ENCODE results near the gene RAD1.

Gene RAD1

DNA sequence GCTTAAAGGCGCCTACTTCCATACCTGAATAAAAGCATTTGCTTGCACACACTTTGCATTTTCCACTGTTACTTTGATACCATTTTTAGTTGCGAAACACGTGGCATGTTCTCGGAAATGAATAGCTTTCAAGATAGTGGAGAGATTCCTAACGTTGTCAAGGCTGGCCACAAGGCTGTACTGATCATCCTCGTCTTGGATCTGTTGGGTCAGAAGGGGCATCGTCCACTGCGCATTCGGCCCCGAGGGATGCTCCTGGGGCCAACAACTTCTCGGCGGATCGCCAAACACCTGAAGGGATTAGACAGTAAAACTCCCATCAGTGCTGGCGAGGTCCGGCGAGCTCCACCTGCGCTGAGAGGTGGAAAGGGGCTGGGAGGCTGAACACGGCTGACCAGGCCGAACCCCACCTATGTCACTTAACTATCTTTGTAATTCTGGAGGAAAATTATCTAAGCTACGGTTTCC is 599 bp downstream of the RAD1 start:
- DNase-seq, result peak; percentile 12 to 24

DNA sequence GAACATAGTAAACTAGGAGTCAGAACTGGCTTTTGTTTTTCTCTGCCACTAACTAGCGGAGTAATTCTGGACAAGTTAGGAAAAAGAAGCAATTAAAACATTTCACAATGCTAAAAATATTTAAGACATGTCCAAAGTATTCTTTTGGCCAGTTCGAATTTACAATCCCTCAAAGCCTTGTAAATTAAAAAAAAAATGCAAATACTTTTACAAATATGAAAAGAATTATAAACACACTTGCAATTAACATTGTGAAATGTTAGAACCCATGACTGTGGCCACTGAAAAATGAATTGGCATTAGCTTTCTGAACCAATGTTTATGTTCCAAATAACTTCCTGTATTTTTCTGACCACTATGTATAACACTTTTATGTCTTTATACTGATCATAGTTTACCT is 2.2 kb downstream of the RAD1 start:
- DNase-seq, result no peak

DNA sequence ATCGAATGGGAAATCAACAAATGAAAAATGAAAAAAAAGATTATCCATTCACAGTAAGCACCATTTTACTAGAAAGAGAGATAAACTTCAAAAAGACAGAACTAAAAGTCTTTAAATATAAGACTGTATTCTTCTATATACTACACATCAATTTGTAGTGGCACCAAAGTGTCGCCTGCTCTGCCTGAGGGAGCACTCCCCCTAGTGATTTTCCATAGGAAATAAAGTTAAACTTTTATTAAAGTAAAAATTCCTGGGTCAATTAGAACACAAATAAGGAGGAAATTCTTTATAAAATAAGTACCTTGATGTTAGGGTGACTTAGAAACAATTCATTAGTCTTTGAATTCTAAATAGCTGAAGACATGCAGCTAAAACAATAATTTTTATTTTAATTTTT is 9.7 kb downstream of the RAD1 start:
- no peak for DNase-seq

DNA sequence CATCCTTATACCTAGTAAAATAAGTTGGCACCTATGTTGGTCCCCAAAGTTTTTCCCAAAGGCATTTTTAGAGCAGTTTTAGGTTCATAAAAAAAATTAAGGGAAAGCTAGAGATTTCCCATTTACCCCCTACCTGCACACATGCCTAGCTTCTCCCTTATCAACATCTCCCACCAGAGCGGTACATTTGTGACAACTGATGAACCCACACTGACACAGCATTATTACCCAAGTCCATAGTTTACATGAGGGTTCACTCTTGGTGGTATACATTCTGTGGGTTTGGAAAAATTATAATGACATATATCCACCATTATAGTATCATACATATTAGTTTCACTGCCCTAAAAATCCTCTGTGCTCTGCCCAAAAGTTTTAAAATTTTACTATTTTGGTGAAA is 12.0 kb downstream of the RAD1 start:
- DNase-seq, result no peak

DNA sequence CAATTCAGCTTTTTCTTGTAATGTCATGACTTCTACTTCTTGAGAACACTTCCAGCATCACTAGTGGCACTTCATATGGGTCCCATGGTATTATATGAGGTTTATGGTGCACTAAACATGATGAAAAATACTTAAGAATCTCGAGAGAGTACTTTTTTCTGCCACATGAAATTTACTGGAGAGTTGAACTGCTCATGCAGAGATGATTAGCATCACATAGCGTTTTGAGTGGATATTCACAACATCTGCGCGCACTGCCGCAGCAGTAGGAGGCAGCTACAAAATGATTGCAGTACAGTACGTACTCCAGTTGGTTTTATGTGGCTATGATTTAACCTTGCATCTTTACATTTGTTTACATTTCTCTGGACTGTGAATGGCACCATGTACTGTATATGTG is 14.7 kb downstream of the RAD1 start:
- no peak for DNase-seq

DNA sequence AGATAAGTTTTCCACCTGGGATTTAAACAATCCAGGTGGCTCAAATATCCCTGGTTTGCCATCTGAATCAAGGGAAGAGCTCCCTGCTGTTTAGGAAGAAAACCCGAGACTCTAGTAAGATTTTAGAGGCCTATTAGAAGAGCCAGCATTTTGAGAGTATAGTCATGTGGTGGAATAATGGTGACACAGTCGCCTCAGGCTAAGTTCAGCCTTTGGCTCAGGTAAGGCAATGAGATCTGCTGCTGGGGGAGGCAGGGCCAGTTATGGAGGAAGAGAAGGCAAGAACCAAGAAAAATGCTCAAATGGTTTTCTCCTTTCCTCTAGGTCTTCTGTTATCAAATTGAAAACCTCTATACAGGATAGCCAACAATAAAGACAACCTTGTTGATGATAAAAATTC is 16.2 kb downstream of the RAD1 start:
- no peak for DNase-seq

DNA sequence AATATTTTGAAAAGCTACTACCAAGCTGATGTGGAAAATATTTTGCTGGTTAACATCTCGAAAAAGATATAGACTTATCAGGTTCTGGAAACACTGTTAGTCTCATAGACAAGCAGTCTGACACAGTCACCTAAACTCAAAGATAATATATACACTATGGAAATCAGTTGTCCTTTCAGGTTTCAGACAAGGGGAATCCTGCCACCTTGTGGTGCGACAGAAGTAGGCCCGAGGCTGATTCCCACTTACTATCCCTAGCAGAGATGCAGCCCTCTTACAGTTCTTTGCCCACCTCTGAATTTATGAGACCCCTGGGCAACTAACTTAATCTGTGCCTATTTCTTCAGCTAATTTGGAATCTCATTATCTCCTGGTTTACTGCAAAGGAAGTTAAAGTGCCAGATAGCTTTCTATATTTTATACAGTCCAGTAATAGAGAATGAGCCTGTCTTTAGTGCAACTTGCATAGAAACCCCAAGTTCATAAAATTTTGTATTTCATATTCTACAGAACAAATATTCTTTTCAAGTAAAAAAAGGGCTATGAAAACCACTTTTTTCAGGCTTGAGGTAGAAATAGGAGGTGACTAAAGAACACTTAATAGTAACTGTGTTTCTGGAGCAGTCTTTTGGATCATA is 16.9 kb downstream of the RAD1 start:
- peak; percentile 53 to 61 for DNase-seq

DNA sequence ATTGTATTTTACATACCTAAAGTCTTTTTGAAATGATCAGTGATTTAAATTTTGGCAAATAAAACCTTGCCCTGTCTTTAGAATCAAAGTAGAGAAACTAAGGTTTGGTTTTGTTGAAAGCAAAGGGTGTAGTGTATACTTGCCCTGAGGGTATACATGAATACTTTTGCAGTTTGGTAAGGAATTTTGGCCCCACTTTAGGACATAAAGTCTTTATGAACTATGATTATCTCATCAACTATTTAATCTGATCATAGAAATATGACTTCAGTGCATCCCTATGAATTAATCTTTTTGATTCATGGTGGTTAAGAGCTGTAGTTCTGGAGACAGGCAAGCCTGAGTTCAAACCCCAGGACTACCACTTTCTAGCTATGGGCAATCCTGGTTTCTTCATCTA is 17.7 kb downstream of the RAD1 start:
- DNase-seq, result no peak

DNA sequence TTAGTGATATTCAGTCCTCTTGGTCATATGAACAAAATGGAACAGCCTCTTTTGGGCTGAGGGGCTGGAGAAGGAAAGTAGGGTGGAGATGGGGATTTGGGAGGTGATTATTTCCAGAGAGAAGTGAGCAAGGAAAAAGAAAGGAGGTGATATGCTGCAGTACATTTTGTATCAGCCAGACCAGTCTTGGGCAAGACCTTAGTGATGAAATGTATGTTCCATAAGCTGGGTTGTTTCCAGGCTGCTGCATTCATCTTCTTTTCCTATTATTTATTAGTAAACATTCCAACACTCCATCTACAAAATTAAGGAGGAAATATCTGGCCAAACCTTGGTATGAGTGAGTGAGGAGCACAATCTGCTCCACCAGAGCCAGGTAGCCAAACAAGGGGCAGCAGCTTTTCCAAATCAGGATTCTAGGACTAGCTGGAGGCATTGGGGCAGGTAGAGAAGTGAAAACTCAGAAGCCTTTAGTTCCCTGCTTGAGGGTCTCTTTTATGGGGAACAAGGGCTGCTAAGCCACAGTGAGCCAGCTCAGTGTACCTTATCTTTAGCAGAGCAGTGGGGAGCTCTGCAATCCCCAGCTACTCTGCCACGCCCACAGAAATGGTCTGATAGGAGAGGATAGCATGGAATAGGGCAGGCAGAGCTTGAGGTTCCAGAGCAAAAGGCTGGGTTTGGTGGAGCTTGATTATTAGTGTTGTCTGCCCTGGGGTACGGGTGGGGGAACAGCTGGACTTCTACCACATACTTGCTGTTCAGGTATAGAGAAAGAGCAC is 19.5 kb downstream of the RAD1 start:
- DNase-seq, result no peak

DNA sequence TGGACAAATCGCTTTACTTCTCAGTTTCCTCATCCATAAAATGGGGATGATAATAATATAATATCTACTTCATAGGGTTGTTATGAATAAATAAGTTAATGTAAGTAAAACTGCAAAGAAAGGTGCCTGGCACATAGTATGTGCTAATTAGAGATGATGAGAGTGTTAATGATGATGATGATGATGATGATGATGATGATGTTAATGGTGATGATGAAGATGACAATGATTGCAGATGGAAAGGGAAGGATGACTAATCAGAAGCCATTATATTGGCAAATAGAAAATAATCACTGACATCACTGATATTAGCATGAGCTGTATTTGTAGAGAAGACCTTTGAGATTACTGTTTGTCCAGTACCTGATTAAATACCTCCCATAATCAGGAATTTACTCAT is 20.6 kb downstream of the RAD1 start:
- no peak for DNase-seq

DNA sequence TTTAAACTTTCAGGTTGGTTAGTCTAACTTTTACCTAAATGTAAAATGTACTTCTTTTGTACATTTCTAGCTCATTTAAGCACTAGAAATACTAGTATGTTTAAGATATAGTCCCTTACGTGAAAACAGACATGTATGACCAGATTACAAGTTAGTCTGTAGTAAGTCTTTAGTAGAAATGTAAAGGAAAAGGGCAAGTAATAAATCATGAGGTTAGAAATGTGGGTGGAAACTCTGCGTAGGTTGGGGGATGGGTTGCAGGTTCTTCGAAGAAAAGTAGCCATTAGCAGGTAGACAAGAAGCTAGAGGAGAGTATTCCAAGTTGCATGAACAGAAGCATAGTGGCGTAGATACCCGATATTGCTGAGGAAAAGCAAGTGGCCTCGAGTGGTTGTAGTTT is 22.9 kb downstream of the RAD1 start:
- DNase-seq, result no peak

DNA sequence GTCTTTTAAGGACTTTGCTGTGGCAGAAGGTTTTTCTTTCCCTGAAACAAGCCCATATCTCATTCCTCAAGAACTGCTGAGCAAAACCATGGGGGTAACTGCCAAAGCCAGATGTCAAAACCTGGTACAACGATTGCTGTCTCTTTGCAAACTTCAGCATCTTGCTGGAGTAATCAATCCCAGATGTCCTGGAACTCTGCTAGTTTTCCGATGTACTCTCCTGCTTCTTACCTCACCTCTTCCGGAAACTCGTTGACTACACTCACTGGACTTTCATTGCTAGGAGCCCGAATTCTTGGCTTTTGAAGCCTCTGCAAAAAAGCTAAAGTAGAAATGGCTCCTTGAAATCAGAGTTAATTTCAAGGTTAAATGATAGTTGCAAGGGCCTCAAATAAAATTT is 23.3 kb downstream of the RAD1 start:
- no peak for DNase-seq

DNA sequence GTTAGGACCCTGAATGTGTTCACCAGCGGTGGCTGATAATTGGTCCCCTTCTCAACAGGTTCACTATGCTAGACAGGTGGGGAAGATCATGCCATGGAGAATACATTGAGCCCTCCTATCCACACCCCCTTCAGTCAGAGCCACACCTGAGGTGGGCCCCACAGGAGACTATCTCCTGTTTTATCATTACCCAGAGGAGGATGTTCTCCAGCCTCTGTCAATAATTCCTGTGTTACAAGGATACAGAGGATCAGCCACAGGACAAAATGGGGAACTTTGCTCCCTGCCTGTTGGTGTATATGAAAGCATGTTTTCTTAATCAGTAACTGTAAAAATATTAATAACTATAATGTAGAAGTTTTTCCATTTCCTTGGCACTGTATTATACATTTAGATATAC is 25.9 kb downstream of the RAD1 start:
- no peak for DNase-seq

DNA sequence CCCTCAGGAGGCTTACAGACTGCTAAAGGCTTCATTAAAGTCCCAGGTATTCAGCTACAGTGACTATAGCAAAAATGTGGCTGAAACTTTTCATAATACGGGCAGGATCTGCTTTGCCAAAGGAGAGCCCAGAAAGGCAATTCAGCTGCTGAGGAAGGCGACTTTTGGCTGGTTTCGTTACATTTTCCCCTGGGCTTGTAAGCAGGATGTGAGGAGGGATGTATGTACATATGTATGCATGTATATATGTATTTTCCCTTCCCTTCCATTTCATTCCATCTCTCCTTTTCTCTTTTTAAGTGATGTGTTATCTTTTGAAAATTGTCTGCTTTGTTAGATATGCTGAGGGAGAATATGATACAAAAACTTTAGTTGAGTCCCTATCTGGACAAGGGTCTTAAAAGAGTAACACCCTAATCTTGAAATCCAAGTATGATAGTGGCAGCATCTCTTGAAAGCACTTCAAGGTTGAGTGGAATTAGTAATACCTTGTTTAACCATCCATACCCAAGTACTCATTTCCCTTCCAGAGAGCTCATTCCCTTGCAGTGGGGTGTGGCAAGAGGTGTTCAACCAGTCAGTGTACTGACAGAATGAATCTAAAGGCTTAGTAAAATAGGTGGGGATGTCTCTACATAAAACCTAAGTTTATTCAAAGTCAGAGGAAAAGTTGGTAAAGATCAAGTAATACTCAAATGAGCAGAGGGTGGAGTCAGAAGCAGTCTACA is 28.7 kb downstream of the RAD1 start:
- no peak for DNase-seq

DNA sequence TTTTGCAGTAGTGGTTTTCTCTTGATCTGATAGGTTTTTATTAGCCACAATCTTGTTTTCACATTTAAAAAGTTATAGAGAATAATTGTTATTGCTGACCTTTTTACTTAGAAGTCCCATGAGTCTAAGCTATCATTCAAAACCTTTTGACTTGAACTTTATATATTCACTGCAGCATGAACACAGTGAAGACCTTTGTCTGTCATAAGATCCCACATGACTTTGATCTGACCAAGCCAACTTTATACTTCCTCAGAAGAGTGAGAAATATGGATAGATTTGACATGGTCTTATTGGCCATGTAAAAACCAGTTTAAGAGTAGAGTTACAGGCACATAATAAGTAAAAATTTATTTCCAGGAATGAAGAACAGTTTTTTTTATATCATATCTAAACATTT is 34.1 kb downstream of the RAD1 start:
- no peak for DNase-seq

DNA sequence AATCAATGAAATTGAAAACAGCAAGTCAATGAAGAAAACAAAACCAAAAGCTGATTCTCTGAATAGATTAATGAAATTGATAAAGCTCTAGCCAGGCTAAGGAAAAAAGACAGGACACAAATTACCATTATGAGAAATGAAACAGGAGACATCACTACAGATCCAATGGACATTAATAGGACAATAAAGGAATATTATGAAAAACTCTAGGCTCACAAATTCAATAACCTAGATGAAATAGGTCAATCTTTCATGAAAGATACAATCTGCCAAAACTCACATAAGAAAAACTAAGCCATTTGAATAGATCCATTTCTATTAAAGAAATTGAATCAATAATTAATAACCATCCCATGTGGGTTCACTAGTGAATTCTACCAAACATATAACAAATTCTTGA is 39.0 kb downstream of the RAD1 start:
- DNase-seq, result no peak

DNA sequence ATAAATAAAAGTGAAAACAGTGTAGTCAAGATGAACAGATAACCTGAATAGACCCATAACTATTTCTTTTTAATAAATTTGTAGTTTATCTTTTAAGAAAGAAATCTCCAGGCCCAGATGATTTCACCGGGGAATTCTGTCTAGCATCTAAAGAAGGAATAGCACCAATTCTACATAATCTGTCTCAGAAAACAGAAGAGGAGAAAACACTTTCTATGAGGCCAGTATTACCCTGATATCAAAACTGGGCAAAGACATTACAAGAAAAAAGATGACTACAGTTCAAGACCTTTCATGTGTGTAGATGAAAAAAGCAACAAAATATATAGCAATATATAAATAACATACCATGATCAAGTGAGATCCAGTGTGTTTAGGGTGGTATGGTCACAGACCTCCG is 44.9 kb downstream of the RAD1 start:
- DNase-seq, result no peak

DNA sequence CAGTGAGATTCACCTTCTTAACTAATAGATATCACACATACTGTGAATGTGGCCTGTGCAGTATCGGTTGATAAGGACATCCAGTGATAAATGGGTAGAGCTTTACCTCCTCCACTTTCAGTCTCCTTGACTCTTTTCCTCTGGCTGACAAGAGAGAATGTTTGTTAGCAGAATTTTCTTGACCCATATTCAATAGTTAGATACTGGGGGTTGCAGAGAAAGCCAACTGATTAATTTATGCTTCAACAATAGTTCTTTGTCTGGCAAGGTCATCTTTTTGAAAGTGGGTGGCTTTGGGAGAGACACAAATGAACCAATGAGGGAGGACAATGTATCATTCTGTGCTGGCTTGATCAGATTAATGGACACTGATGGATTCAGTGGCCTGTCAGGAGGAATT is 46.0 kb downstream of the RAD1 start:
- no peak for DNase-seq

DNA sequence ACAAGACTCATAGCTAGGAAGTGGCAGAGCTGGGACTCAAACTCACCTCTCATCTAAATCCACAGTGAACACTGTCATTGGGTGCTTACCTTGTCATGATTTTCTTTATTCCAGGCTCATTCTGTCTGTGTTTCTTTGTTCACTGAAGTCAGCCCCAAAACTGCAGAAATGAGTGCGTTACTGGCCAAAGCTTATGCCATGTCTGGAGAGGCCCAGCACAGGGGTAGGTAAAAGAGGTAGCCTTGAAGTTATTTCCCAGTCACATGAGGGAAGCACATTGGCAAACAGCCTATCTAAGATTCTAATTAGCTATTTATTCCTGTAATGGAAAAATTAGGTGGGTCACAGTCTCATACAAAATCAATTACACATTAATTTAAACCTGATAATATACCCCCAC is 46.5 kb downstream of the RAD1 start:
- no peak for DNase-seq

DNA sequence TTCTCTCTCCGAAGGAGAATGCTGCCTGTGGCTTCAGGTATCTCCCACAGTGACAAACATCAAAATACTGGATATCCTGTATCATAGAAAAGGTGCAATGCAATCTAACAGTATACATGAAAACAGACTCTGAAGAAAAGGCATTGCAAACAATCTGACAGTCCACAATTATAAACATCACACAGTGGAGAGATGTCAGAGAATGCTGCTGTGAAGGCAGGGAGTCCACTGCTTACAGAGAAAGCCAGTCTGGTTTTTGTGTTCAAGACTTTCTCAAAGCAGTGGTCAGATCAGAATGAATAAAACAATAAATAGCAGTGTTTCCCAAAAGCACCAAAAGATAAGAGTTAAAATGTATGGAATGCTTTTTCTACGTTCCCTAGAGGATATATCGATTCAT is 47.6 kb downstream of the RAD1 start:
- no peak for DNase-seq

DNA sequence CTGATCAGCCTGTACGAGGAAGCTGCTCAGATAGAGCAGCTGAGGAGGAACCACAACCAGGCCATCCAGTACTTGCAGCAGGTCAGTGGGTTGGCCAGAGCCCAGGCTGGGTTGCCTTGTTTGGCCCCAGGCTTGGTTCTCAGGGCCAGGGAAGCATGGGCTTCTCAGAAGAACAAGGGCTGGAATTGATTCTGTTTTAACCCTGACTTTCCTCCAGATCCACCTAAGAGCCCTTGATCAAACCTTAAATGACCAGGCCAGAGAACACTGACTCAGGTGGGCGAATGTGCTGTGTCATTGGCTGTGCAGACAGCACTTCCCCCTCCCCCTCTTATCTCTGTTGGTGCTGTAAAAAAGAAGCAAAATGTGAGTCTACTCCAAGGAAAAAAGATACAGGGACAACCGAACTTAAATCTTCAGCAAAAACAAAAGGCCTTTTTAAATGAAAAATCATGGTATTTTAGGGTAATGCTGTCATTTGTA is 48.3 kb downstream of the RAD1 start:
- DNase-seq, result no peak

DNA sequence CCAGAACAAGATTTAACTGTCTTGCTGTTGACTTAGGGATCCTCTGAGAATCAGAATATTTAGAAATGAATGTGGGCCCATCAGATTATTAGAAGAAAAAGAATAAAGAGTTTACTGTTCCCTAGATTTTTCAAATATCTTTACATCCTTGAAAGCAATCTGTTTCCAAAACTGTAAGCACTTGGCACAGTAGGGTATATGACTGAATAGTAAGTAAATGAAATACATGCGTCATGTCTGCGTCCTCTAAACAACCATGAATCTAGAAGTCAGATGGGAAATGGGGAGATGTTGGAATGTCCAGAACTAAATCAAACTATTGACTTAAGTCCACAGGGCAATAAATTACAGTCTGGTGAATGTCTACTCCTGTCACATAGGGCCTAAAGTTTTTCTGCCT is 50.2 kb downstream of the RAD1 start:
- DNase-seq, result no peak

DNA sequence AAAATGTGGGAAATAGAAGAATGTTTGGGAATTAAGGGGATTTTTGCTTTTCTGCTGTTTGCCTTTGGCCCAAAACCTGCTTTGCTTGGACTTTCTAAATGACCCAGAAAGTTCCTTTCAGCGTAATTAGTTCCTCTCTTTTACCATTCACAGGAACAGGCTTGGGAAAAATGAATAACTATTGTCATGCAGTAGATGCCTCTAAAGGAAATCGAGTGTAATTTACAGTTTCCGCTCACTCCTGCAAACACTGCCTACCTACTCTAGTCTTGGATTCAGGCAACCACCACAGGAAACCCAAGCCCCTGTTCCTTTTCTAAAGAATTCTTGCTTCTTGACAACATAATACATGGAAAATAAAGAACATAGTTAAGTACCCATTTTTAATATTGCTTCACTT is 51.4 kb downstream of the RAD1 start:
- DNase-seq, result no peak

DNA sequence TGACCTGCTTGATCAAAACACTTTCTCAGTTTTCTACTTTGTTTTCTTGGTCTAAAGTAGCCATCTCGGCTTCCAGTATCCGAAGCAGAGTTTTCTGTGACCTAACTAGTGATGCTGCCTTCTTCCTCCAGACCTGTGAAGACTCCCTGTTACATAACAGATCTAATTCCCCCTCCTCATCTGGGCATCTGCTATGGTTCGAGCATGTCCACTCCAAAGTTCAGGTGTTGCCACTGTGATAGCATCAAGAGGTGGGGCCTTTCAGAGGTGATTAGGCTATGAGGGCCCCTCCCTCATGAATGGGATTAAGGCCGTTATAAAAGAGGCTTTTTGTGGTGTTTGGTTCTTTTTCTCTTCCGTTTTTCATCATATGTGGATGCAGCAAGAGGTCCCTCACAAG is 56.1 kb downstream of the RAD1 start:
- no peak for DNase-seq

Measured in activated CD4-positive, alpha-beta T cell treated with anti-CD3 and anti-CD28 coated beads for 4 hours (primary cell).